GM23248 (cell line): ENCODE data around the gene APC2. TPM values are rescaled to one million over a fixed set of nuclear protein-coding genes. Genes with fewer than 3 reads are reported as not detected.

Experiments used
- DNase-seq: peaks from one replicate; pipeline ENCODE4 v3.0.0-alpha.2; 2015
- H2AFZ ChIP-seq: fragments of 200-600 bp; sonication (generic); 2 replicates; pipeline ENCODE4 v1.6.1; 2016; ENCODE audit warnings: antibody characterized with exemption
- H3F3A ChIP-seq: fragments of 200-600 bp; sonication (generic); 2 replicates; pipeline ENCODE4 v1.6.1; 2016; ENCODE audit warnings: mild to moderate bottlenecking, antibody characterized with exemption, mixed run types; ENCODE audit not compliant: insufficient read depth
- H3K27ac ChIP-seq: fragments of 200-600 bp; sonication (generic); 2 replicates; pipeline ENCODE4 v1.5.1; 2016; ENCODE audit warnings: mild to moderate bottlenecking
- H3K27me3 ChIP-seq: fragments of 200-600 bp; sonication (generic); replicated peaks from 2 replicates; pipeline ENCODE4 v1.6.1; 2016; ENCODE audit warnings: mild to moderate bottlenecking; ENCODE audit not compliant: insufficient read depth
- H3K36me3 ChIP-seq: fragments of 200-600 bp; sonication (generic); 2 replicates; pipeline ENCODE4 v1.6.1; 2016; ENCODE audit warnings: low read depth, mild to moderate bottlenecking
- H3K4me1 ChIP-seq: fragments of 200-600 bp; sonication (generic); 2 replicates; pipeline ENCODE4 v1.6.1; 2016; ENCODE audit warnings: mild to moderate bottlenecking; ENCODE audit not compliant: insufficient read depth
- H3K4me2 ChIP-seq: fragments of 200-600 bp; sonication (generic); one replicate; pipeline ENCODE4 v1.6.1; 2016; ENCODE audit warnings: mild to moderate bottlenecking; ENCODE audit not compliant: unreplicated experiment
- H3K4me3 ChIP-seq: fragments of 200-600 bp; sonication (generic); 2 replicates; pipeline ENCODE4 v1.5.1; 2016; ENCODE audit warnings: mild to moderate bottlenecking
- H3K79me2 ChIP-seq: fragments of 200-600 bp; sonication (generic); 2 replicates; pipeline ENCODE4 v1.6.1; 2016; ENCODE audit warnings: mild to moderate bottlenecking; ENCODE audit not compliant: insufficient read depth
- H3K9ac ChIP-seq: fragments of 200-600 bp; sonication (generic); 2 replicates; pipeline ENCODE4 v1.6.1; 2016; ENCODE audit warnings: mild to moderate bottlenecking
- H3K9me2 ChIP-seq: fragments of 200-600 bp; sonication (generic); 2 replicates; pipeline ENCODE4 v1.6.1; 2016; ENCODE audit warnings: mixed run types, mild to moderate bottlenecking, moderate library complexity; ENCODE audit not compliant: insufficient read depth
- H3K9me3 ChIP-seq: fragments of 200-600 bp; sonication (generic); one replicate; pipeline ENCODE4 v1.6.1; 2017; ENCODE audit warnings: low read depth
- H4K20me1 ChIP-seq: fragments of 200-600 bp; sonication (generic); 2 replicates; pipeline ENCODE4 v1.6.0; 2016; ENCODE audit not compliant: insufficient read depth
- EZH2 ChIP-seq: fragments of 200-600 bp; sonication (generic); IDR thresholded peaks from 2 replicates; pipeline ENCODE4 v1.6.1; 2018; ENCODE audit warnings: antibody characterized with exemption, mild to moderate bottlenecking; ENCODE audit not compliant: insufficient read depth, poor library complexity, severe bottlenecking
- EZH2phosphoT487 ChIP-seq: fragments of 200-600 bp; sonication (generic); IDR thresholded peaks from 2 replicates; pipeline ENCODE4 v1.6.1; 2018; ENCODE audit warnings: antibody characterized with exemption, moderate library complexity, mild to moderate bottlenecking, low read depth; ENCODE audit not compliant: insufficient read depth
- WGBS, 2 experiments: methylation state at CpG; one replicate each; pipeline ENCODE4 v1.1.6; 2015 to 2017; ENCODE audit warnings: low lambda C conversion rate in 2 of 2, low coverage in 1 of 2; ENCODE audit errors: missing lambda C conversion rate in 2 of 2; 5-methylcytosine and 5-hydroxymethylcytosine counted together
- in situ Hi-C: fragments of 300-500 bp; cut with MboI; formaldehyde crosslinking; loops from 2 replicates; pipeline ENCODE4 v1.15.0; 2020
- polyA plus RNA-seq: library from polyadenylated mRNA; unstranded; fragments of >200 nt; fragmentation: Nextera tagmentation; extraction: Ambion mirVana; gene quantifications from 2 replicates; pipeline ENCODE4 v1.2.1, GENCODE V29; 2016
- total RNA-seq: library from RNA; depleted of rRNA; stranded (reverse); fragments of >200 nt; shearing (Covaris generic); gene quantifications from 2 replicates; pipeline ENCODE4 v1.2.3, GENCODE V29; 2014

APC2 gene
- total and polyA plus RNA-seq, 2 experiments from 2014 or later = 0.10 to 0.11 TPM

DNA sequence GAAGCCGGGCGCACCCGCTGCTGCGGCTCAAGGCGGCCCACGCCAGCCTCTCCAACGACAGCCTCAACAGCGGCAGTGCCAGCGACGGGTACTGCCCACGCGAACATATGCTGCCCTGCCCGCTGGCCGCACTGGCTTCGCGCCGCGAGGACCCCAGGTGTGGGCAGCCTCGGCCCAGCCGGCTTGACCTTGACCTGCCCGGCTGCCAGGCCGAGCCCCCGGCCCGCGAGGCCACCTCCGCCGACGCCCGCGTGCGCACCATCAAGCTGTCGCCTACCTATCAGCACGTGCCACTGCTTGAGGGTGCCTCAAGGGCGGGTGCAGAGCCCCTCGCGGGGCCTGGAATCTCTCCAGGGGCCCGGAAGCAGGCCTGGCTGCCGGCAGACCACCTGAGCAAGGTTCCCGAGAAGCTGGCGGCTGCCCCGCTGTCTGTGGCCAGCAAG lies 16.1 kb downstream of the APC2 start:
- Histone ChIP-seq H3K4me2 (no peak overlapping the region), H3K36me3 (no peaks in the 10 kb centered on the region), H3K79me2 (no peaks in the 10 kb centered on the region), H3K4me1 (no peaks in the 10 kb centered on the region), H3K9ac (no peak overlapping the region), H3K27ac (no peak overlapping the region), H3K9me3 (no peaks in the 10 kb centered on the region), H3K27me3 (no peaks in the 10 kb centered on the region; the same call in 1 of the 2 replicates), H4K20me1 (no peaks in the 10 kb centered on the region), H3K9me2 (no peaks in the 10 kb centered on the region), H3K4me3 (no peak overlapping the region), H2AFZ (no peak overlapping the region), H3F3A (no peaks in the 10 kb centered on the region)
- DNase-seq = no peak
- in situ Hi-C loops = no loop called here
- TF ChIP-seq EZH2phosphoT487 (no peak), EZH2 (no peak)
- 71 to 73% methylated on average over 37 to 39 of the region's 41 CpGs for WGBS, 2 experiments

DNA sequence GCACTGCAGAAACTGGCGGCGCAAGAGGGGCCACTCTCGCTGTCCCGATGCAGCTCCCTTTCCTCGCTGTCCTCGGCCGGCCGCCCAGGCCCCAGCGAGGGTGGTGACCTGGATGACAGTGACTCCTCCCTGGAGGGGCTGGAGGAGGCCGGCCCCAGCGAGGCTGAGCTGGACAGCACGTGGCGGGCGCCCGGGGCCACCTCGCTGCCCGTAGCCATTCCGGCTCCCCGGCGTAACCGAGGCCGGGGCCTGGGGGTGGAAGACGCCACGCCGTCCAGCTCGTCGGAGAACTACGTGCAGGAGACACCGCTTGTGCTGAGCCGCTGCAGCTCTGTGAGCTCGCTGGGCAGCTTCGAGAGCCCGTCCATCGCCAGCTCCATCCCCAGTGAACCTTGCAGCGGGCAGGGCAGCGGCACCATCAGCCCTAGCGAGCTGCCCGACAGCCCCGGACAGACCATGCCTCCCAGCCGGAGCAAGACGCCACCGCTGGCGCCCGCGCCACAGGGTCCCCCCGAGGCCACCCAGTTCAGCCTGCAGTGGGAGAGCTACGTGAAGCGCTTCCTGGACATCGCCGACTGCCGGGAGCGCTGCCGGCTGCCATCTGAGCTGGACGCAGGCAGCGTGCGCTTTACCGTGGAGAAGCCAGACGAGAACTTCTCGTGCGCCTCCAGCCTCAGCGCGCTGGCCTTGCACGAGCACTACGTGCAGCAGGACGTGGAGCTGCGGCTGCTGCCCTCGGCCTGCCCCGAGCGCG lies 16.7 kb downstream of the APC2 start:
- no peaks in the 10 kb centered on the region for H4K20me1 ChIP-seq
- H3K27ac ChIP-seq = no peak overlapping the region
- no peaks in the 10 kb centered on the region for H3K36me3 ChIP-seq
- H3K4me2 ChIP-seq = no peak overlapping the region
- no peaks in the 10 kb centered on the region; the same call in 1 of the 2 replicates for H3K27me3 ChIP-seq
- H3F3A ChIP-seq = no peaks in the 10 kb centered on the region
- TF ChIP-seq EZH2phosphoT487 (no peak), EZH2 (no peak)
- H3K9me3 ChIP-seq = no peaks in the 10 kb centered on the region
- no peak overlapping the region for H3K9ac ChIP-seq
- H3K4me3 ChIP-seq = no peak overlapping the region
- WGBS, 2 experiments = 39 to 42% methylated on average over 60 to 61 of the region's 70 CpGs
- in situ Hi-C loops = no loop called here
- DNase-seq = peak; percentile 47
- H2AFZ ChIP-seq = no peak overlapping the region
- H3K9me2 ChIP-seq = no peaks in the 10 kb centered on the region
- no peaks in the 10 kb centered on the region for H3K4me1 ChIP-seq
- H3K79me2 ChIP-seq = no peaks in the 10 kb centered on the region

DNA sequence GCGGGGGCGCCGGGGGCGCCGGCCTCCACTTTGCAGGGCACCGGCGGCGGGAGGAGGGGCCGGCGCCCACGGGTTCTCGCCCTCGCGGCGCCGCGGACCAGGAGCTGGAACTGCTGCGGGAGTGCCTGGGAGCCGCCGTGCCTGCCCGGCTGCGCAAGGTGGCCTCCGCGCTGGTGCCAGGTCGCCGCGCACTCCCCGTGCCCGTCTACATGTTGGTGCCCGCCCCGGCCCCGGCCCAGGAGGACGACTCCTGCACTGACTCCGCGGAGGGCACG lies 17.2 kb downstream of the APC2 start:
- Histone ChIP-seq H3K4me1 (no peaks in the 10 kb centered on the region), H3K9me3 (no peaks in the 10 kb centered on the region), H2AFZ (no peak overlapping the region), H3K27ac (no peak overlapping the region), H3K9me2 (no peaks in the 10 kb centered on the region), H3K27me3 (no peaks in the 10 kb centered on the region; the same call in 1 of the 2 replicates), H3K79me2 (no peaks in the 10 kb centered on the region), H4K20me1 (no peaks in the 10 kb centered on the region), H3K36me3 (no peaks in the 10 kb centered on the region), H3K4me3 (no peak overlapping the region), H3K9ac (no peak overlapping the region), H3K4me2 (no peak overlapping the region), H3F3A (no peaks in the 10 kb centered on the region)
- in situ Hi-C loops = no loop called here
- TF ChIP-seq EZH2 = no peak
- no peak for TF ChIP-seq EZH2phosphoT487
- DNase-seq = no peak
- 0 to 5% methylated on average over 1 to 17 of the region's 36 CpGs for WGBS, 2 experiments

DNA sequence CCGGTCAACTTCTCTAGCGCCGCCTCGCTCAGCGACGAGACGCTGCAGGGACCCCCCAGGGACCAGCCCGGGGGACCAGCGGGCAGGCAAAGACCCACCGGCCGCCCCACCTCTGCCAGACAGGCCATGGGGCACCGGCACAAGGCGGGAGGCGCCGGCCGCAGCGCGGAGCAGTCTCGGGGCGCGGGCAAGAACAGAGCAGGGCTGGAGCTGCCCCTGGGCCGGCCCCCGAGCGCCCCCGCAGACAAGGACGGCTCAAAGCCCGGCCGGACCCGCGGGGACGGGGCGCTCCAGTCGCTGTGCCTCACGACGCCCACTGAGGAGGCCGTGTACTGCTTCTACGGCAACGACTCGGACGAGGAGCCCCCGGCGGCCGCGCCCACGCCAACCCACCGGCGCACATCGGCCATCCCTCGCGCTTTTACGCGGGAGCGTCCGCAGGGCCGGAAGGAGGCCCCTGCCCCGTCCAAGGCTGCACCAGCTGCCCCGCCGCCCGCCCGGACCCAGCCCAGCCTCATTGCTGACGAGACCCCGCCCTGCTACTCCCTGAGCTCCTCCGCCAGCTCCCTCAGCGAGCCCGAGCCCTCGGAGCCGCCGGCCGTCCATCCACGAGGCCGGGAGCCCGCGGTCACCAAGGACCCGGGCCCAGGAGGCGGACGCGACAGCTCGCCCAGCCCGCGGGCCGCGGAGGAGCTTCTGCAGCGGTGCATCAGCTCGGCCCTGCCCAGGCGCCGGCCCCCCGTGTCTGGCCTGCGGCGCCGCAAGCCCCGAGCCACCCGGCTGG lies 17.8 kb downstream of the APC2 start:
- WGBS, 2 experiments = 5 to 6% methylated on average over 43 to 78 of the region's 92 CpGs
- Histone ChIP-seq H4K20me1 (no peaks in the 10 kb centered on the region), H3K27me3 (no peaks in the 10 kb centered on the region; the same call in 1 of the 2 replicates), H3K36me3 (no peaks in the 10 kb centered on the region), H3K4me1 (no peaks in the 10 kb centered on the region), H3K9me2 (no peaks in the 10 kb centered on the region), H3F3A (no peaks in the 10 kb centered on the region), H3K9ac (no peak overlapping the region), H3K9me3 (no peaks in the 10 kb centered on the region), H3K27ac (no peak overlapping the region), H3K79me2 (no peaks in the 10 kb centered on the region), H3K4me3 (peak overlapping the region; percentile 61), H2AFZ (no peak overlapping the region), H3K4me2 (peak overlapping the region; percentile 31)
- no peak for TF ChIP-seq EZH2
- TF ChIP-seq EZH2phosphoT487 = no peak
- in situ Hi-C loops = no loop called here
- no peak for DNase-seq
